Breast epithelium (tissue), 3 donors: Measurements from ENCODE around the gene ADARB2.

ENCODE experiments used
- POLR2AphosphoS5 ChIP-seq, 3 donors: sonication (generic); formaldehyde crosslinking; IDR thresholded peaks; one replicate each; pipeline ENCODE4 v1.6.1; 2017; ENCODE audit warnings: antibody characterized with exemption in 3 of 3
- TF ChIP-seq, protein P1 (sequence below), 3 donors: fragments of 450-650 bp; IDR thresholded peaks; one replicate each; pipeline ENCODE4 v1.5.1; 2016 to 2017; ENCODE audit warnings: antibody characterized with exemption in 3 of 3, mild to moderate bottlenecking in 3 of 3, moderate library complexity in 3 of 3

DNA sequence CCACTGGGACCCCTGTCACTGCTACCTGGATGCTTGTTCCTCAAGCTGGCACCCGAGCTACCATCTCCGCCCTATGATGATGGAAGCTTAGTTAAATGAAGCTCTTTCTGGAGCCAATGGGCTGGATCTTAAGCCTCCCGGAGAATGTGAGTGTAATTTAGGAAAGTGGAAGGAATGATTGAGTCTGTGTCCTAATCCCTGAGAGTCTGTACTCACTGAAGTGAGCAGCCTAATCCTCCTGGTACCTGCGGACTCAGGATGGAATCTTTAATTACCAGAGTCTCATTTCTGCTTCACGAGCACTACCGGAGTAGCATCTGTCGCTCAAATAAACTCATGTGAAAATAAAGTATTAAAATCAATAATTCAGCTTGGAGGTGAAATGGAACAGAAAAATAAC is 425.6 kb downstream of the ADARB2 start:
- TF ChIP-seq, protein P1, sequence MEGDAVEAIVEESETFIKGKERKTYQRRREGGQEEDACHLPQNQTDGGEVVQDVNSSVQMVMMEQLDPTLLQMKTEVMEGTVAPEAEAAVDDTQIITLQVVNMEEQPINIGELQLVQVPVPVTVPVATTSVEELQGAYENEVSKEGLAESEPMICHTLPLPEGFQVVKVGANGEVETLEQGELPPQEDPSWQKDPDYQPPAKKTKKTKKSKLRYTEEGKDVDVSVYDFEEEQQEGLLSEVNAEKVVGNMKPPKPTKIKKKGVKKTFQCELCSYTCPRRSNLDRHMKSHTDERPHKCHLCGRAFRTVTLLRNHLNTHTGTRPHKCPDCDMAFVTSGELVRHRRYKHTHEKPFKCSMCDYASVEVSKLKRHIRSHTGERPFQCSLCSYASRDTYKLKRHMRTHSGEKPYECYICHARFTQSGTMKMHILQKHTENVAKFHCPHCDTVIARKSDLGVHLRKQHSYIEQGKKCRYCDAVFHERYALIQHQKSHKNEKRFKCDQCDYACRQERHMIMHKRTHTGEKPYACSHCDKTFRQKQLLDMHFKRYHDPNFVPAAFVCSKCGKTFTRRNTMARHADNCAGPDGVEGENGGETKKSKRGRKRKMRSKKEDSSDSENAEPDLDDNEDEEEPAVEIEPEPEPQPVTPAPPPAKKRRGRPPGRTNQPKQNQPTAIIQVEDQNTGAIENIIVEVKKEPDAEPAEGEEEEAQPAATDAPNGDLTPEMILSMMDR (IDR thresholded peaks at IDR 0.05) = no peak
- TF ChIP-seq POLR2AphosphoS5 (IDR thresholded peaks at IDR 0.05) = no peak
